Coronary artery (tissue), 2 donors: ENCODE results near the gene SMNDC1.
A peak's percentile ranks its signal among the peaks of the same experiment; 100 is the strongest.
"Not testable (repeated sequence)": the region's sequence is repeated elsewhere in the genome, so short reads cannot be mapped to it uniquely, and the experiment has no call there.

Source experiments
- DNase-seq: peaks from one replicate; pipeline ENCODE4 v3.0.0-alpha.2; 2017; ENCODE audit warnings: low spot score
- H3K27ac ChIP-seq, 2 donors: fragments of 200-600 bp; sonication (generic); one replicate each; pipeline ENCODE4 v1.5.1; 2016 to 2019
- H3K4me3 ChIP-seq: fragments of 200-600 bp; sonication (generic); 2 replicates; pipeline ENCODE4 v1.5.1; 2016; ENCODE audit warnings: mild to moderate bottlenecking, moderate library complexity
- TF ChIP-seq, protein P1 (sequence below): fragments of 200-600 bp; sonication (generic); IDR thresholded peaks from one replicate; pipeline ENCODE4 v1.5.1; 2019; ENCODE audit warnings: antibody characterized with exemption

SMNDC1 gene

DNA sequence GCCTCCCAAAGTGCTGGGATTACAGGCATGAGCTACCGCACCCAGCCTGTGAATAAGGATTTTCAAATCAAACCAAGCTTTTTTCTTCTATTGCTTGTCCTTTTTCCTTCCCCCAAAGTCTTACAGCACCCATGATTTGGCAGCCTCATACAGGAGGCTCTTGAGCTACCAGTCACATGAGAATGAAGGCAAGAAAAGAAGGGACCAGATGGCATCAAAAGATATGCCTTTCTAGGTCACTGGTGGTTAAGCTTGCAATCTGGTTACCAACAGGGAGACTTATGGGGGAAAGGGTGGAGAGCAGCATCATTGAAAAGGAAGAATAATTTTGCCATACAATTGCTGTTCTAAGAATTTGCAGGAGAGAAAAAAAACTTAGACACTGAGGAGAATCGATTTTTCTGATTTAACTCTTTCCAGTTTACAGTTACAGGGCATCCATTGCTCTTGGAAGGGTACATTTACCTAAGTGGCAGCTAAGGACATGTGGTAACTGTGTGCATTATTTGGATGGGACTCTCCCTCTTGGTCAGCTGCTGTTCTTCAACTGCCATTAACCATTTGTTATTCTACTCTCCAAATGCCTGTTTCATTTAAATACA is 29.5 kb downstream of the SMNDC1 start:
- no peak for DNase-seq
- Histone ChIP-seq H3K4me3 (no peak overlapping the region), H3K27ac (peak overlapping the region; percentile 71 to 80)
- TF ChIP-seq, protein P1, sequence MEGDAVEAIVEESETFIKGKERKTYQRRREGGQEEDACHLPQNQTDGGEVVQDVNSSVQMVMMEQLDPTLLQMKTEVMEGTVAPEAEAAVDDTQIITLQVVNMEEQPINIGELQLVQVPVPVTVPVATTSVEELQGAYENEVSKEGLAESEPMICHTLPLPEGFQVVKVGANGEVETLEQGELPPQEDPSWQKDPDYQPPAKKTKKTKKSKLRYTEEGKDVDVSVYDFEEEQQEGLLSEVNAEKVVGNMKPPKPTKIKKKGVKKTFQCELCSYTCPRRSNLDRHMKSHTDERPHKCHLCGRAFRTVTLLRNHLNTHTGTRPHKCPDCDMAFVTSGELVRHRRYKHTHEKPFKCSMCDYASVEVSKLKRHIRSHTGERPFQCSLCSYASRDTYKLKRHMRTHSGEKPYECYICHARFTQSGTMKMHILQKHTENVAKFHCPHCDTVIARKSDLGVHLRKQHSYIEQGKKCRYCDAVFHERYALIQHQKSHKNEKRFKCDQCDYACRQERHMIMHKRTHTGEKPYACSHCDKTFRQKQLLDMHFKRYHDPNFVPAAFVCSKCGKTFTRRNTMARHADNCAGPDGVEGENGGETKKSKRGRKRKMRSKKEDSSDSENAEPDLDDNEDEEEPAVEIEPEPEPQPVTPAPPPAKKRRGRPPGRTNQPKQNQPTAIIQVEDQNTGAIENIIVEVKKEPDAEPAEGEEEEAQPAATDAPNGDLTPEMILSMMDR = no peak

DNA sequence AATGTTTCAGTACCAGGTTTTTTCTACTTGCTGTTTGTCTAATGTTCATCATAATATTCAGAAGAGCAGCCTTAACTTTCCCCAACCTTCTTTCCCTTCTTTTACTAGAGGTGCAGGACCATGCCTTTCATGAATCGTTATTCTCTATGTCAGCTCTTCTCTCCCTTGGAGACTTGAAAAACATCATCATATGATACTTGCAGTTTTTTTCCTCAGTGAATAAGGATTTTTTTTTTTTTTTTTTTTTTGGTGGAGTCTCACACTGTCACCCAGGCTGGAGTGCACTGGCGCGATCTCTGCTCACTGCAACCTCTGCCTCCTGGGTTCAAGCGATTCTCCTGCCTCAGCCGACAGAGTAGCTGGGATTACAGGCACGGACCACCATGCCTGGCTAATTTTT is 30.1 kb downstream of the SMNDC1 start:
- no peak overlapping the region for H3K4me3 ChIP-seq
- H3K27ac ChIP-seq = peak overlapping the region; percentile 71 to 80
- TF ChIP-seq, protein P1 = no peak
- no peak for DNase-seq

GRCh38 chr10:110274072-110274627 is 30.6 kb downstream of the SMNDC1 start:
- peak overlapping the region; percentile 14 for H3K4me3 ChIP-seq
- TF ChIP-seq, protein P1 = no peak
- DNase-seq = no peak
- H3K27ac ChIP-seq = peak overlapping the region; percentile 71 to 80

- Histone ChIP-seq H3K4me3 (peak overlapping the region; percentile 14), H3K27ac (peak overlapping the region; percentile 71 to 80)
- DNase-seq = peak; percentile 77
- TF ChIP-seq, protein P1 = no peak
Measured at GRCh38 chr10:110273474-110273873, 31.2 kb downstream of the SMNDC1 start.

- H3K27ac ChIP-seq = peak overlapping the region; percentile 71 to 80
- not testable (repeated sequence) for DNase-seq
Measured at GRCh38 chr10:110272995-110273394, 31.7 kb downstream of the SMNDC1 start.

DNA sequence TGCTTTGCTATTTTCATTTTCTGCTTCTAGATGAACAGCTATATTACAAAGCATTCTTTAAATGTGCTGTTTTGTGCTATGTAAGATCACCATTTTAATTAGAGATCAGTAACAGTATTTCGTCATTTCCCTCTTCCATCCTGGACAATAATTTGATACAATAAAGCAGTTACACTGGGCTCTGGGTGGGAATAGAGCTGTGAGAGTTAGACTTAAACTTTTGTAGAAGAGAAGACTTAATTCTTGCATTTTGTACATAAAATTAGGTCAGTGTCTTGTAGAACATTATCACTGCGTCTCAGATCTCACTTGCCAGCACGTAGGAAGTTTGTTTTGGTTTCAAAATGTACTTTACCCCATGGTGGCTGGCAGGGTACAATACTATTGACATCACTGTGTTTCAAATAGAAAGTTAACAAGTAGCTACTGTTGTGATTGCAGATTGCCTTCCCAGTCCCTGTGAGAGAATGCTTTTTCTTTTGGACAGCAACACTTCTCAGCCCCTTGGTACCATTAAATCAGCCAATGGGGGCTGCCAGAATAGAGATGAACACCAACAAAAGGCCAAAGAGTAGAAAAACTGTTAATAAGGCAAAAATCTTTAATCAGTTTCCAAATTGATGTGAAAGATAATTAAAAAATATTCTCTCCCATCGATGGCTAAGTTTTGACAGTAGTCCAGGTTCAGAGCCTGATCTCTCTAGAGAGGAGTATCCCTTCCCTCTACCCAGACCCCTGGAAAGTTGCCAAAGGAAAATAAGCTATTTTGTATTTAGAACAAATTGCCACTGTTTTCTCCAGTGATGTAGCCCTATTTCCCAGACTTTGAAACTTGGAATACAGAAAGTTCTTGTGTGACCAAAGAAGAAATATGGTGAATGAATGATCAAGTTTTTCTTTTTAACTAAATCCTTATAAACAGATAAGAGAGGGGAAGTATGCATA is 35.1 kb downstream of the SMNDC1 start:
- Histone ChIP-seq H3K4me3 (peak overlapping the region; percentile 62), H3K27ac (peak overlapping the region; percentile 87 to 88)
- DNase-seq = no peak
- TF ChIP-seq, protein P1 = no peak

More at GRCh38 chr10:110272995-110273394, 31.7 kb downstream of the SMNDC1 start:
- not testable (repeated sequence) for H3K4me3 ChIP-seq

GRCh38 chr10:110268971-110269370 is 35.7 kb downstream of the SMNDC1 start:
- peak overlapping the region; percentile 62 for H3K4me3 ChIP-seq
- no peak for DNase-seq
- TF ChIP-seq, protein P1 = no peak
- peak overlapping the region; percentile 87 to 88 for H3K27ac ChIP-seq
